Measurements from ENCODE around the gene PTPRF.

PTPRF gene

DNA sequence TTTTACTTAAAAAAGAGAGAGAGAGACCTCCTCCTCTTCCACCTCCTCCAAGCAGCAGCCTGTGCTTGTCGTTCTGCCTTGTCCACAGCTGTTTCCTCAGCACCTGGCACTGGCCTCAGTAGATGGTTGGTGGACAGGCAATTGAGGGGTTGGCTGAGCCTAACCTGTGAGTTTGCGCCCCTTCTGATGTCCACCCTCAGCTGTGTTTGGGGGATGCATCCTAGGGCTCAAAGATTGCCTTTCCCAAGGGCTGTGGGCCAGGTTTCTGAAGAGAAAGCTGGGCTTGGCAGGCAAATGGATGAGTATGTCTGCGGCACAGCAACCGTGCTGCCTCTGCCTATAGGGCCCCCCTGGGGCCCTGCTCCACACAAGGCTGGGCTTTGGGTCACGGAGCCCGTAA lies 84.2 kb downstream of the PTPRF start:
- H3K27ac Mint-ChIP-seq: no peak overlapping the region
- DNase-seq (ENCODE audit: low spot score in 2 of 2) (no peak), ATAC-seq (ENCODE audit: low read depth) (no peak)
- peaks cover 1% of the 10 kb centered on the region for H3K9me3 Mint-ChIP-seq
- no peaks in the 10 kb centered on the region for H3K4me1 Mint-ChIP-seq
- no peak overlapping the region for H3K4me3 Mint-ChIP-seq
- H3K27me3 Mint-ChIP-seq: peaks cover 20% of the 10 kb centered on the region
- H3K36me3 Mint-ChIP-seq: no peaks in the 10 kb centered on the region

- no peak for DNase-seq (ENCODE audit: low spot score in 2 of 2)
These were observed 85.7 kb downstream of the PTPRF start for GRCh38 chr1:43616383-43616782.

GRCh38 chr1:43617011-43617410 lies 86.3 kb downstream of the PTPRF start:
- DNase-seq (ENCODE audit: low spot score in 2 of 2) (no peak), ATAC-seq (ENCODE audit: low read depth) (no peak)
- Mint-ChIP-seq H3K36me3 (no peaks in the 10 kb centered on the region), H3K4me3 (no peak overlapping the region), H3K27ac (no peak overlapping the region), H3K27me3 (peaks cover 12% of the 10 kb centered on the region), H3K4me1 (no peaks in the 10 kb centered on the region), H3K9me3 (no peaks in the 10 kb centered on the region)

More at GRCh38 chr1:43616383-43616782, 85.7 kb downstream of the PTPRF start:
- no peak for ATAC-seq (ENCODE audit: low read depth)
- Mint-ChIP-seq H3K4me1 (no peaks in the 10 kb centered on the region), H3K27me3 (peaks cover 16% of the 10 kb centered on the region), H3K36me3 (no peaks in the 10 kb centered on the region), H3K27ac (no peak overlapping the region), H3K9me3 (no peaks in the 10 kb centered on the region), H3K4me3 (no peak overlapping the region)

DNA sequence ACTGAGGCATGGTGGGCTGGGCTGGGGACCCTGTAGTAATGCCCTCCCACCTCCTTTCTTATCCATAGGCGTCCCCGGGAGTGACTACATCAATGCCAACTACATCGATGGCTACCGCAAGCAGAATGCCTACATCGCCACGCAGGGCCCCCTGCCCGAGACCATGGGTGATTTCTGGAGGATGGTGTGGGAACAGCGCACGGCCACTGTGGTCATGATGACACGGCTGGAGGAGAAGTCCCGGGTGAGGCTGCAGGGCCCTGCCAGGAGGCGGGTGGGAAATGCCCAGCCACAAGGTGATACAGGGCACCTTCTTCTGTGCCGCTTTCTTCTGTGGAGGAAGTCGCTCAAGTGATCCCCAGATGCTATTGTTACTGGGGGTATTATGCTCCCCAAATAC lies 87.0 kb downstream of the PTPRF start:
- H3K27me3 Mint-ChIP-seq: peaks cover 10% of the 10 kb centered on the region
- no peak overlapping the region for H3K27ac Mint-ChIP-seq
- H3K4me1 Mint-ChIP-seq: no peaks in the 10 kb centered on the region
- ATAC-seq (ENCODE audit: low read depth) (no peak), DNase-seq (ENCODE audit: low spot score in 2 of 2) (no peak)
- H3K9me3 Mint-ChIP-seq: no peaks in the 10 kb centered on the region
- no peaks in the 10 kb centered on the region for H3K36me3 Mint-ChIP-seq
- H3K4me3 Mint-ChIP-seq: no peak overlapping the region

DNA sequence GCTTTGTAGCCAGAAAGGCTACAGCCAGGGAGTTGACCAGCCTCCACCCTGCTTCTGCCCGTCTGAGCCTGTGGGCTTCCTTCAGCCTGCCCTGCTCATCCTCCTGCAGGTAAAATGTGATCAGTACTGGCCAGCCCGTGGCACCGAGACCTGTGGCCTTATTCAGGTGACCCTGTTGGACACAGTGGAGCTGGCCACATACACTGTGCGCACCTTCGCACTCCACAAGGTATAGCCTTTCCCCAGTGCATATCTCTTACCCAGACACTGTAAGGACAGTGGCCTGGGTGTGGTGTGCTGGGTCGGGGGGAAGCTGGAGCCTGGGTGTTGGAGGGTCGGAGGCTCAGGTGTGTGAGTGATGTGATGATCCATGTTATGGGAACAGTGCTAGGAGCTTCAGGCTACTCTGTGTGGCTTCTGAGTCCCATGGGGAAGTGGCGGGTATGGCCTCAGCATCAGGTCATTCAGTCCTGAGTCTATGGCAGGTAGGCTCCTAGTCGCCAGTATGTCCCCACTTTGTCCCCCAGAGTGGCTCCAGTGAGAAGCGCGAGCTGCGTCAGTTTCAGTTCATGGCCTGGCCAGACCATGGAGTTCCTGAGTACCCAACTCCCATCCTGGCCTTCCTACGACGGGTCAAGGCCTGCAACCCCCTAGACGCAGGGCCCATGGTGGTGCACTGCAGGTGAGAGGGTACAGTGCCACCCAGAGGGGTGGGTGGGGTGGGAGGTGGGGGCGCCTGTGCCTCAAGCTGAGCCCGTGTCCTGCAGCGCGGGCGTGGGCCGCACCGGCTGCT lies 88.0 kb downstream of the PTPRF start:
- Mint-ChIP-seq H3K4me3 (no peak overlapping the region), H3K36me3 (no peaks in the 10 kb centered on the region), H3K9me3 (no peaks in the 10 kb centered on the region), H3K27ac (no peak overlapping the region), H3K4me1 (no peaks in the 10 kb centered on the region), H3K27me3 (peaks cover 4% of the 10 kb centered on the region)
- ATAC-seq (ENCODE audit: low read depth) (no peak), DNase-seq (ENCODE audit: low spot score in 2 of 2) (no peak)

DNA sequence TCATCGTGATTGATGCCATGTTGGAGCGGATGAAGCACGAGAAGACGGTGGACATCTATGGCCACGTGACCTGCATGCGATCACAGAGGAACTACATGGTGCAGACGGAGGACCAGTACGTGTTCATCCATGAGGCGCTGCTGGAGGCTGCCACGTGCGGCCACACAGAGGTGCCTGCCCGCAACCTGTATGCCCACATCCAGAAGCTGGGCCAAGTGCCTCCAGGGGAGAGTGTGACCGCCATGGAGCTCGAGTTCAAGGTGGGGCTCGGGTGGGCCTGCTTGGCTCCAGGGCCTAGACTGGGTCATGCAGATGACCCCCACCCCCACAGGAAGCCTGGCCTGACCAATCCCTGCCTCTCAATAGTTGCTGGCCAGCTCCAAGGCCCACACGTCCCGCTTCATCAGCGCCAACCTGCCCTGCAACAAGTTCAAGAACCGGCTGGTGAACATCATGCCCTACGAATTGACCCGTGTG lies 88.7 kb downstream of the PTPRF start:
- Mint-ChIP-seq H3K27ac (no peak overlapping the region), H3K4me3 (no peak overlapping the region), H3K9me3 (no peaks in the 10 kb centered on the region), H3K36me3 (no peaks in the 10 kb centered on the region), H3K4me1 (no peaks in the 10 kb centered on the region), H3K27me3 (peaks cover 4% of the 10 kb centered on the region)
- ATAC-seq (ENCODE audit: low read depth): no peak
- no peak for DNase-seq (ENCODE audit: low spot score in 2 of 2)

GRCh38 chr1:43619996-43620920 lies 89.6 kb downstream of the PTPRF start:
- Mint-ChIP-seq H3K4me1 (no peaks in the 10 kb centered on the region), H3K4me3 (no peak overlapping the region), H3K27me3 (peaks cover 4% of the 10 kb centered on the region), H3K36me3 (no peaks in the 10 kb centered on the region), H3K9me3 (no peaks in the 10 kb centered on the region), H3K27ac (no peak overlapping the region)
- ATAC-seq (ENCODE audit: low read depth) (no peak), DNase-seq (ENCODE audit: low spot score in 2 of 2) (no peak)

GRCh38 chr1:43620956-43621355 lies 90.3 kb downstream of the PTPRF start:
- H3K4me3 Mint-ChIP-seq: no peak overlapping the region
- ATAC-seq (ENCODE audit: low read depth) (no peak), DNase-seq (ENCODE audit: low spot score in 2 of 2) (no peak)
- H3K36me3 Mint-ChIP-seq: no peaks in the 10 kb centered on the region
- H3K27ac Mint-ChIP-seq: no peak overlapping the region
- peaks cover 4% of the 10 kb centered on the region for H3K27me3 Mint-ChIP-seq
- H3K4me1 Mint-ChIP-seq: no peaks in the 10 kb centered on the region
- H3K9me3 Mint-ChIP-seq: no peaks in the 10 kb centered on the region

- no peak overlapping the region for H3K27ac Mint-ChIP-seq
- H3K36me3 Mint-ChIP-seq: no peaks in the 10 kb centered on the region
- no peak for ATAC-seq (ENCODE audit: low read depth)
- no peaks in the 10 kb centered on the region for H3K9me3 Mint-ChIP-seq
- no peaks in the 10 kb centered on the region for H3K4me1 Mint-ChIP-seq
- no peak for DNase-seq (ENCODE audit: low spot score in 2 of 2)
- peaks cover 4% of the 10 kb centered on the region for H3K27me3 Mint-ChIP-seq
- no peak overlapping the region for H3K4me3 Mint-ChIP-seq
These were observed 90.7 kb downstream of the PTPRF start for GRCh38 chr1:43621386-43621785.

DNA sequence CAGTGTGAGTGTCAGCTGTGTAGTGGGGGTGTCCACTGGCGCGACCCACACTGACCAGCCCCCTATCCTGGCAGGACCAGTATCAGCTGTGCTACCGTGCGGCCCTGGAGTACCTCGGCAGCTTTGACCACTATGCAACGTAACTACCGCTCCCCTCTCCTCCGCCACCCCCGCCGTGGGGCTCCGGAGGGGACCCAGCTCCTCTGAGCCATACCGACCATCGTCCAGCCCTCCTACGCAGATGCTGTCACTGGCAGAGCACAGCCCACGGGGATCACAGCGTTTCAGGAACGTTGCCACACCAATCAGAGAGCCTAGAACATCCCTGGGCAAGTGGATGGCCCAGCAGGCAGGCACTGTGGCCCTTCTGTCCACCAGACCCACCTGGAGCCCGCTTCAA lies 91.2 kb downstream of the PTPRF start:
- no peak overlapping the region for H3K27ac Mint-ChIP-seq
- no peaks in the 10 kb centered on the region for H3K36me3 Mint-ChIP-seq
- DNase-seq (ENCODE audit: low spot score in 2 of 2) (no peak), ATAC-seq (ENCODE audit: low read depth) (no peak)
- peaks cover 5% of the 10 kb centered on the region for H3K27me3 Mint-ChIP-seq
- no peak overlapping the region for H3K4me3 Mint-ChIP-seq
- H3K9me3 Mint-ChIP-seq: no peaks in the 10 kb centered on the region
- H3K4me1 Mint-ChIP-seq: no peaks in the 10 kb centered on the region

DNA sequence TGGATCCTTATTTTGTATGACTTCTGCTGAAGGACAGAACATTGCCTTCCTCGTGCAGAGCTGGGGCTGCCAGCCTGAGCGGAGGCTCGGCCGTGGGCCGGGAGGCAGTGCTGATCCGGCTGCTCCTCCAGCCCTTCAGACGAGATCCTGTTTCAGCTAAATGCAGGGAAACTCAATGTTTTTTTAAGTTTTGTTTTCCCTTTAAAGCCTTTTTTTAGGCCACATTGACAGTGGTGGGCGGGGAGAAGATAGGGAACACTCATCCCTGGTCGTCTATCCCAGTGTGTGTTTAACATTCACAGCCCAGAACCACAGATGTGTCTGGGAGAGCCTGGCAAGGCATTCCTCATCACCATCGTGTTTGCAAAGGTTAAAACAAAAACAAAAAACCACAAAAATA lies 91.8 kb downstream of the PTPRF start:
- Mint-ChIP-seq H3K36me3 (no peaks in the 10 kb centered on the region), H3K27ac (no peak overlapping the region), H3K27me3 (peaks cover 9% of the 10 kb centered on the region), H3K9me3 (no peaks in the 10 kb centered on the region), H3K4me1 (no peaks in the 10 kb centered on the region), H3K4me3 (no peak overlapping the region)
- ATAC-seq (ENCODE audit: low read depth): no peak
- DNase-seq (ENCODE audit: low spot score in 2 of 2): no peak

DNA sequence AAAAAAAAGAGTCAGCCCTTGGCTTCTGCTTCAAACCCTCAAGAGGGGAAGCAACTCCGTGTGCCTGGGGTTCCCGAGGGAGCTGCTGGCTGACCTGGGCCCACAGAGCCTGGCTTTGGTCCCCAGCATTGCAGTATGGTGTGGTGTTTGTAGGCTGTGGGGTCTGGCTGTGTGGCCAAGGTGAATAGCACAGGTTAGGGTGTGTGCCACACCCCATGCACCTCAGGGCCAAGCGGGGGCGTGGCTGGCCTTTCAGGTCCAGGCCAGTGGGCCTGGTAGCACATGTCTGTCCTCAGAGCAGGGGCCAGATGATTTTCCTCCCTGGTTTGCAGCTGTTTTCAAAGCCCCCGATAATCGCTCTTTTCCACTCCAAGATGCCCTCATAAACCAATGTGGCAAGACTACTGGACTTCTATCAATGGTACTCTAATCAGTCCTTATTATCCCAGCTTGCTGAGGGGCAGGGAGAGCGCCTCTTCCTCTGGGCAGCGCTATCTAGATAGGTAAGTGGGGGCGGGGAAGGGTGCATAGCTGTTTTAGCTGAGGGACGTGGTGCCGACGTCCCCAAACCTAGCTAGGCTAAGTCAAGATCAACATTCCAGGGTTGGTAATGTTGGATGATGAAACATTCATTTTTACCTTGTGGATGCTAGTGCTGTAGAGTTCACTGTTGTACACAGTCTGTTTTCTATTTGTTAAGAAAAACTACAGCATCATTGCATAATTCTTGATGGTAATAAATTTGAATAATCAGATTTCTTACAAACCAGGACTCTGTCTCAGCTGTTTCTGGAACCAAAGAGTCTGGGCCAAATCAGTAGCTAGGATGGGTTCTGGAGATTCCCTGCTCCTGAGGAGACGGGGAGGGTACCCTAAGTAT lies 92.5 kb downstream of the PTPRF start:
- H3K27ac Mint-ChIP-seq: no peak overlapping the region
- H3K9me3 Mint-ChIP-seq: no peaks in the 10 kb centered on the region
- no peaks in the 10 kb centered on the region for H3K4me1 Mint-ChIP-seq
- ATAC-seq (ENCODE audit: low read depth) (no peak), DNase-seq (ENCODE audit: low spot score in 2 of 2) (no peak)
- peaks cover 9% of the 10 kb centered on the region for H3K27me3 Mint-ChIP-seq
- H3K36me3 Mint-ChIP-seq: no peaks in the 10 kb centered on the region
- no peak overlapping the region for H3K4me3 Mint-ChIP-seq

DNA sequence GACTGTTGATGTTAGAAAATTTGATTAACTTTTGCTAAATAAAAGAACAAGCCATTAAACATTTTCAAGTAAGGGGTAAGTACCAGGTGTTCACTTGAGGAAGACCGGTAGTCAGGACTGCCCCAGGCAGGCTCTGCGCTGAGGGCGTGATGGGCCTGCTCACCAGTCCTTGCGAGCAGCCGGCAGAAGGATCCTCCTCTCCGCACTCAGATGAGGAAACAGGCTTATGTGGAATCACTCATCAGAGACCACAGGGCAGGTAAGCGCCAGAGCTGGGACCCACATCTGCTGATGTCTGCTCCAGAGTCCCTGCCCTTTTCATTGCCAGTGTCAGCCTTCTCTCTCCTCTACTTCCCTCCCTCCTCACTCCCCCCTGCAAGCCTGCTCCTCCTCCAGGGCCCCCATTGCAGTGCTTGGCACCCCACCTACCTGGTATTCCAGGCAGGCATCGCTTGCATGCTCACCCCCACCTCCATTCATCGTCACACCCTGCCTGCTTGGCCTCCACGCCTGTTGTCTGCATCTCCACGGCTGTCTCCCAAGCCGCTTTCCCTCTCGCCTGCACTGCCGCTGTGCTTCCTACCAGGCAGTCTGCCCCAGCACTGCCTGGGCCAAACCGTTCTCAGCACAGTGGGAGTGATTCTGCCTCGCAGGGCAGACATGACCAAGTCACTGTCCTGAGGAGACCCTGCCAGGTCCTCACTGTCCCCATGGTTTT lies 94.5 kb downstream of the PTPRF start:
- H3K27me3 Mint-ChIP-seq: peaks cover 10% of the 10 kb centered on the region
- H3K36me3 Mint-ChIP-seq: no peaks in the 10 kb centered on the region
- H3K4me3 Mint-ChIP-seq: no peak overlapping the region
- no peak overlapping the region for H3K27ac Mint-ChIP-seq
- ATAC-seq (ENCODE audit: low read depth): no peak
- H3K4me1 Mint-ChIP-seq: no peaks in the 10 kb centered on the region
- H3K9me3 Mint-ChIP-seq: peaks cover 1% of the 10 kb centered on the region
- no peak for DNase-seq (ENCODE audit: low spot score in 2 of 2)
